ENCODE measurements around the gene APBA2. TPM values are rescaled to one million over a fixed set of nuclear protein-coding genes. Genes with fewer than 3 reads are reported as not detected.

The APBA2 gene
- total RNA-seq, 1 experiment from 2014 or later: 0.31 TPM

DNA sequence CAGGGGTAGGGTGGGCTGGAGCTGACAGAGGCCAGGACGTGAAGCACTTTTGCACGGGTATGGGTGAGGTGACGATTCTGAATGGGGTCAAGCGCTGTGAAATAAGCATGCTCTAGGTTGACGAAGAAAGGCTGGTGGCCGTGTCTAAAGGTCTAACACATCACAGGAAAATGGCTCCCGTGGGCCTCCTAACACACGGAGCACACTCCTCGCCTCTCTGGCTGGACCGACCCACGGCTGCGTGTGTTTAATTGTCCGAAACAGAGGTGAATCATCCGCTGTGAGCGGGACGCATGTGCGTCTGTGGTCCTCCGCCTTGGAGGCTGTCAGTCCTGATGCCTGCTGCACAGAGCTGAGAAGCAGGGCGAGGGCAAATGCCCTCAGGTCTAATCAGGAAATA lies 253.3 kb downstream of the APBA2 start:
- H3K4me1 ChIP-seq (ENCODE audit: control insufficient read depth, insufficient read depth, low read length): peaks cover 4% of the 10 kb centered on the region; the same call in 1 of the 2 replicates
- H3K27ac ChIP-seq (ENCODE audit: low read length): no peak overlapping the region
- in situ Hi-C loops (cut with HindIII; ENCODE audit: low pct_unique_long_range_greater_than_20kb, low sequenced_read_pairs) (no loop called here), intact Hi-C loops (cut with micrococcal nuclease; ENCODE audit: unreplicated experiment) (loop anchor here (5.0 kb wide), 1 partner anchor 48 kb away; no protein-coding TSS in a partner anchor)
- no peak for TF ChIP-seq TCF7L2 (IDR thresholded peaks at IDR 0.05; ENCODE audit: low read depth, low read length)
- no peak for TF ChIP-seq POLR2AphosphoS5 (IDR thresholded peaks at IDR 0.05; ENCODE audit: low read depth, low read length)
- TF ChIP-seq SIN3A (IDR thresholded peaks at IDR 0.05; ENCODE audit: borderline replicate concordance, insufficient read depth, low read depth, low read length): no peak
- no peak for TF ChIP-seq REST (IDR thresholded peaks at IDR 0.05; ENCODE audit: insufficient read depth in 1 of 2, low read depth in 2 of 2, low read length in 1 of 2)
- no peak for TF ChIP-seq CTCF (IDR thresholded peaks at IDR 0.05)
- BruUV-seq (replicated peaks): no TSS peak
- ChIA-PET POLR2A (no interaction called here), CTCF (interaction anchor here (1.2 kb wide), 1 partner anchor 257 kb away, joined by 4 read pairs; no protein-coding TSS in a partner anchor)
- ATAC-seq (no peak), DNase-seq (ENCODE audit: low read depth, low spot score) (no peak)
- no peaks in the 10 kb centered on the region; the same call in 1 of the 2 replicates for H3K27me3 ChIP-seq (ENCODE audit: control insufficient read depth, insufficient read depth, low read length)
- no peaks in the 10 kb centered on the region for H3K9me3 ChIP-seq (ENCODE audit: control insufficient read depth, insufficient read depth, low read depth, low read length)
- H3K4me3 ChIP-seq (ENCODE audit: low read depth in 2 of 2, low read length in 2 of 2): no peak overlapping the region
- no peaks in the 10 kb centered on the region for H3K36me3 ChIP-seq (ENCODE audit: control insufficient read depth, insufficient read depth, low read length)

- ChIA-PET CTCF (interaction anchor here (0.6 to 1.2 kb wide), 7 partner anchors 9 to 475 kb away, joined by 3 to 5 read pairs (median 3); no protein-coding TSS in a partner anchor), POLR2A (no interaction called here)
- BruUV-seq (replicated peaks): no TSS peak
- Histone ChIP-seq H3K27ac (ENCODE audit: low read length) (no peak overlapping the region), H3K4me3 (ENCODE audit: low read depth in 2 of 2, low read length in 2 of 2) (peak overlapping the region in 1 of 2 experiments; percentile 20; a peak in 1 of 4 replicates), H3K9me3 (ENCODE audit: control insufficient read depth, insufficient read depth, low read depth, low read length) (no peaks in the 10 kb centered on the region), H3K27me3 (ENCODE audit: control insufficient read depth, insufficient read depth, low read length) (no peaks in the 10 kb centered on the region; the same call in 1 of the 2 replicates), H3K36me3 (ENCODE audit: control insufficient read depth, insufficient read depth, low read length) (no peaks in the 10 kb centered on the region), H3K4me1 (ENCODE audit: control insufficient read depth, insufficient read depth, low read length) (peaks cover 4% of the 10 kb centered on the region; the same call in 1 of the 2 replicates)
- DNase-seq (ENCODE audit: low read depth, low spot score) (no peak), ATAC-seq (peak; percentile 93)
- in situ Hi-C loops (cut with HindIII; ENCODE audit: low pct_unique_long_range_greater_than_20kb, low sequenced_read_pairs) (no loop called here), intact Hi-C loops (cut with micrococcal nuclease; ENCODE audit: unreplicated experiment) (loop anchor here (5.0 kb wide), 1 partner anchor 48 kb away; no protein-coding TSS in a partner anchor)
- TF ChIP-seq REST (IDR thresholded peaks at IDR 0.05; ENCODE audit: insufficient read depth in 1 of 2, low read depth in 2 of 2, low read length in 1 of 2): no peak
- TF ChIP-seq CTCF (IDR thresholded peaks at IDR 0.05): peak; percentile 96
- no peak for TF ChIP-seq SIN3A (IDR thresholded peaks at IDR 0.05; ENCODE audit: borderline replicate concordance, insufficient read depth, low read depth, low read length)
Observed at GRCh38 chr15:29139540-29140459, 254.0 kb downstream of the APBA2 start.
